A673 (cell line): ENCODE data around the gene CUL7. TPM values are rescaled to one million over a fixed set of nuclear protein-coding genes. Genes with fewer than 3 reads are reported as not detected.

Experiments used
- BruUV-seq: library from RNA; stranded (reverse); fragments of 400-500 nt; replicated peaks from 2 replicates; lab custom pipeline; 2021; lab: Mats Ljungman, UMichigan
- CTCF ChIA-PET: fragments of 300-600 bp; sonication (Branson Sonifier 250); formaldehyde crosslinking; loops from one replicate; lab custom pipeline; 2022; ENCODE audit warnings: antibody characterized with exemption; lab: Charles Lee
- POLR2A ChIA-PET: fragments of 300-600 bp; sonication (Branson Sonifier 250); formaldehyde crosslinking; loops from one replicate; lab custom pipeline; 2022; ENCODE audit warnings: antibody characterized with exemption; ENCODE audit not compliant: low non-redundant PET; lab: Charles Lee
- DNase-seq: peaks from one replicate; pipeline ENCODE4 v3.0.0-alpha.2; 2015; ENCODE audit warnings: low spot score
- H3K27ac ChIP-seq: fragments of 200-600 bp; sonication (generic); 2 replicates; pipeline ENCODE4 v1.5.1; 2016; ENCODE audit warnings: mixed run types, low read depth, mild to moderate bottlenecking, mixed read lengths, antibody characterized with exemption, low read length; ENCODE audit not compliant: poor library complexity, severe bottlenecking
- H3K27me3 ChIP-seq: fragments of 200-600 bp; sonication (generic); replicated peaks from 2 replicates; pipeline ENCODE4 v1.6.1; 2017; ENCODE audit warnings: mixed run types, low read depth, mild to moderate bottlenecking, mixed read lengths, antibody characterized with exemption, low read length; ENCODE audit not compliant: insufficient read depth, poor library complexity
- H3K36me3 ChIP-seq: fragments of 200-600 bp; sonication (generic); 2 replicates; pipeline ENCODE4 v1.6.1; 2016; ENCODE audit warnings: mixed run types, mild to moderate bottlenecking, mixed read lengths, antibody characterized with exemption, low read length; ENCODE audit not compliant: insufficient read depth, poor library complexity, severe bottlenecking
- H3K4me1 ChIP-seq: fragments of 200-600 bp; sonication (generic); 2 replicates; pipeline ENCODE4 v1.6.1; 2017; ENCODE audit warnings: mixed run types, mild to moderate bottlenecking, mixed read lengths, antibody characterized with exemption, low read length; ENCODE audit not compliant: insufficient read depth, poor library complexity, severe bottlenecking
- H3K4me3 ChIP-seq: fragments of 200-600 bp; sonication (generic); 2 replicates; pipeline ENCODE4 v1.5.1; 2016; ENCODE audit warnings: low read depth, mixed run types, mild to moderate bottlenecking, mixed read lengths, low read length; ENCODE audit not compliant: poor library complexity, severe bottlenecking
- H3K9me3 ChIP-seq: fragments of 200-600 bp; sonication (generic); 2 replicates; pipeline ENCODE4 v1.6.1; 2016; ENCODE audit warnings: mixed run types, low read depth, mild to moderate bottlenecking, mixed read lengths, antibody characterized with exemption, low read length; ENCODE audit not compliant: poor library complexity, severe bottlenecking
- EZH2 ChIP-seq: fragments of 200-600 bp; sonication (generic); IDR thresholded peaks from 2 replicates; pipeline ENCODE4 v1.6.1; 2017; ENCODE audit warnings: borderline replicate concordance, low read depth, mild to moderate bottlenecking, mixed read lengths, antibody characterized with exemption, low read length; ENCODE audit not compliant: poor library complexity, severe bottlenecking
- intact Hi-C: fragments of 100-400 bp; cut with micrococcal nuclease; formaldehyde crosslinking; loops from one replicate; pipeline ENCODE4 v1.10.0; 2022; ENCODE audit not compliant: unreplicated experiment
- total RNA-seq: library from RNA; stranded (reverse); gene quantifications from 2 replicates; pipeline ENCODE4 v1.2.3, GENCODE V29; 2021
- TF ChIP-seq, protein P1 (sequence below): fragments of 300-800, 200-600 bp; sonication (generic); conservative IDR thresholded peaks from 2 replicates; pipeline ENCODE4 v1.5.1; 2017; ENCODE audit warnings: low read depth, mild to moderate bottlenecking, antibody characterized with exemption, low read length, moderate library complexity, mixed read lengths

Gene CUL7
- total RNA-seq, 1 experiment from 2014 or later, result 29.4 TPM

DNA sequence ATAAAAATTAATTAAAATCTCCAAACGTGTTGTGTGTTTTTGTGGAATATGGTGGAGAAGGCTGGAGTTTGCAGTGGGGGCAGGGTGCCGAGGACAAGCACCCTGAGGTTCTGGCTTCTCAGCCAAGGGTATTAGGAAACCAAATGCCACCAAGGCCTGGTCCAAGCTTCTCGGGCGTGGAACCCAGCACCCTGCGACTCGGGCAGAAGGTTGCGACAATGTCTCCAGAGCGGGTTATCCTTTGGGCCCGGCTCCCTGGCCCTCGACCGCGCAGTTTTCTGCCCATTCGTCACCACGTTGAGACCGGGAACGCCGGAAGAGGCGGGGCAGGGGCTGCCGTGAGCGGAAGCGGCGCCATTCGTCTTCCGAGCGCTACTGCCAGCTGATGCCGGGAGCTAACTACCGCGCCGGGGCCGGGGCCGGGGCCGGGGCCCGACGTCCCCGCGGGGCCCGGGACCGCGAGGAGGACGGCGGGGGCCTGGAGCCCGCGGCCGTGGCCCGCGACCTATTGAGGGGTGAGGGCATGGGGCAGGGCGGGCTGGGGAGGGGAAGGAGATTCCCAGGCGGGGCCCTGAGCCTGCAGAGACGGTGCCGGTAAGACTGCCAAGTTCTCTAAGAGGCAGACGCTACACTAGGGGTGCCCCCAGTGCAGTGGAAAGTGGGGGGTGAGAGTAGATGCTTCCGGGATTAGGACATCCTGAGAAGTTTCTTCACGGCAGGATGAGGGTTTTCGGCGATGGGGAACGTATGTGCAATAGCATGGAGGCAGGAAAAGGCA is 32.2 kb downstream of the CUL7 start, which contains the start of gene RRP36:
Gene RRP36, plus strand, starts transcription at position 354 of the 778 bp plus-strand sequence. Its CDS starts 32 bp downstream, at position 386.
- Histone ChIP-seq H3K4me1 (peaks cover 15% of the 10 kb centered on the region), H3K9me3 (no peaks in the 10 kb centered on the region), H3K36me3 (peaks cover 55% of the 10 kb centered on the region), H3K4me3 (peak within 1 kb of the TSS; percentile 93), H3K27ac (peak within 1 kb of the TSS; percentile 76), H3K27me3 (no peaks in the 10 kb centered on the region)
- POLR2A ChIA-PET, result interaction anchor here (0.6 to 0.7 kb wide), 3 partner anchors 42 to 1332 kb away, joined by 3 to 9 read pairs (median 7); partner anchors contain the start of gene PEX6
- DNase-seq, result peak; percentile 88
- intact Hi-C loops, result no loop called here
- BruUV-seq, result TSS peak; percentile 61
- CTCF ChIA-PET, result no interaction called here
- no peak for TF ChIP-seq EZH2
- TF ChIP-seq, protein P1, sequence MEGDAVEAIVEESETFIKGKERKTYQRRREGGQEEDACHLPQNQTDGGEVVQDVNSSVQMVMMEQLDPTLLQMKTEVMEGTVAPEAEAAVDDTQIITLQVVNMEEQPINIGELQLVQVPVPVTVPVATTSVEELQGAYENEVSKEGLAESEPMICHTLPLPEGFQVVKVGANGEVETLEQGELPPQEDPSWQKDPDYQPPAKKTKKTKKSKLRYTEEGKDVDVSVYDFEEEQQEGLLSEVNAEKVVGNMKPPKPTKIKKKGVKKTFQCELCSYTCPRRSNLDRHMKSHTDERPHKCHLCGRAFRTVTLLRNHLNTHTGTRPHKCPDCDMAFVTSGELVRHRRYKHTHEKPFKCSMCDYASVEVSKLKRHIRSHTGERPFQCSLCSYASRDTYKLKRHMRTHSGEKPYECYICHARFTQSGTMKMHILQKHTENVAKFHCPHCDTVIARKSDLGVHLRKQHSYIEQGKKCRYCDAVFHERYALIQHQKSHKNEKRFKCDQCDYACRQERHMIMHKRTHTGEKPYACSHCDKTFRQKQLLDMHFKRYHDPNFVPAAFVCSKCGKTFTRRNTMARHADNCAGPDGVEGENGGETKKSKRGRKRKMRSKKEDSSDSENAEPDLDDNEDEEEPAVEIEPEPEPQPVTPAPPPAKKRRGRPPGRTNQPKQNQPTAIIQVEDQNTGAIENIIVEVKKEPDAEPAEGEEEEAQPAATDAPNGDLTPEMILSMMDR, result no peak

DNA sequence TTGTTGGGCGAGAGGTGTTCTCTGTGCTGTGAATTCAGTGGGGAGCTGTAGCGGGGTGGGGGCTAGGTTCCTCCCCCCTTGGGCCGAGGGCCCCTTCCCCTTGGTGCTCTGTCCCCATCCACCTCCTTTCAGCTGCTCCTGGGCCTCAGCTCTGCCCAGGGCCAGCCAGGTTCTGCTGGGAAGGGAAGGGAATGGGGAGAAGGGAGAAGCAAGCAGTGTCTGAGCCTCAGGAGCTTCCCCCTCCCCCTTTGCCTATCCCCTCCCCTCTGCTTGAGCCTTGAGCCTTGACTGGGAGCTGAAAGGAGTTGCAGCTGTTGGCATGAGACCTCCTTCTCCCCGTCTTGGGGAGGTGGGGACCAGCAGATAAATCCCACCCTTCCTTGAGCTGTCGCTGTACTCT is 32.8 kb downstream of the CUL7 start:
- intact Hi-C loops, result no loop called here
- peak; percentile 56 for DNase-seq
- H3K4me3 ChIP-seq, result peak overlapping the region; percentile 93
- peaks cover 15% of the 10 kb centered on the region for H3K4me1 ChIP-seq
- no peak for TF ChIP-seq EZH2
- TF ChIP-seq, protein P1, result no peak
- no TSS peak for BruUV-seq
- peak overlapping the region; percentile 76 for H3K27ac ChIP-seq
- CTCF ChIA-PET, result no interaction called here
- H3K36me3 ChIP-seq, result peaks cover 49% of the 10 kb centered on the region
- no peaks in the 10 kb centered on the region for H3K9me3 ChIP-seq
- POLR2A ChIA-PET, result interaction anchor here (0.6 to 0.7 kb wide), 3 partner anchors 42 to 1331 kb away, joined by 3 to 9 read pairs (median 7); partner anchors contain the start of gene PEX6
- no peaks in the 10 kb centered on the region for H3K27me3 ChIP-seq

DNA sequence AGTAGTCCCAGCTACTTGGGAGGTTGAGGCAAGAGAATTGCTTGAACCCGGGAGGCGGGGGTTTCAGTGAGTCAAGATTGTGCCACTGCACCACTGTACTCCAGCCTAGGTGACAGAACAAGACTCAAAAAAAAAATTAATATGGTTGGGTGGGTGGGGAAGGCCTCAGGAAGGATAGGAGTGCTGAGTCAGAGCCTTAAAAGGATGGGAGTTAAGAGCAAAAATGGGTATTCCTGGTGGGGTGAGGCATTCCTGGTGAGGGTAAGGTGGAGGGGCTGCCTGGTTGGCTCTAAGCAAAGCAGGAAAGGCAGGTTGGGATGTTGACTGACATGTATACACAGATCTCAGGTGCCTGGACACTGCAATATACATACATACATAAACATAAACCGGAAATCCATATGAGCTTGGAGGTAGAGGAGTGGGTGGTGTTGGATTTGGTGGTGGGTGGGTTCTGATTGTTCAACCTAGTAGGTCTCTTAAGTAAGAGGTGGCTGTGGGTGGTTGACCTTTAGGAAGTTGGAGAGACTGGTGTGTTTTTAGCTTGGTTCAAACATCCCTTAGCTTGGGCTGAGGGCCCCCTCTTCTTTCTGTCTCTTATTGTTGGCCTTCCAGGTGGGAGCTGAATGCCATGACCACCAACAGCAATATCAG is 33.5 kb downstream of the CUL7 start:
- CTCF ChIA-PET, result no interaction called here
- no TSS peak for BruUV-seq
- DNase-seq, result no peak
- peak overlapping the region; percentile 76 for H3K27ac ChIP-seq
- H3K9me3 ChIP-seq, result no peaks in the 10 kb centered on the region
- H3K36me3 ChIP-seq, result peaks cover 45% of the 10 kb centered on the region
- H3K4me1 ChIP-seq, result peaks cover 15% of the 10 kb centered on the region
- H3K27me3 ChIP-seq, result no peaks in the 10 kb centered on the region
- H3K4me3 ChIP-seq, result no peak overlapping the region
- POLR2A ChIA-PET, result interaction anchor here (0.6 kb wide), 1 partner anchor 20 kb away, joined by 4 read pairs; no protein-coding TSS in a partner anchor
- TF ChIP-seq, protein P1, result no peak
- TF ChIP-seq EZH2, result no peak
- intact Hi-C loops, result no loop called here
